Right ventricle myocardium superior (tissue), 1 donor: ENCODE results near the gene DIS3L2. TPM values are rescaled to one million over a fixed set of nuclear protein-coding genes. Genes with fewer than 3 reads are reported as not detected.
"Not testable (repeated sequence)": the region's sequence is repeated elsewhere in the genome, so short reads cannot be mapped to it uniquely, and the experiment has no call there.

ENCODE experiments used
- ATAC-seq: fragments of 200-7000 bp; cut with Tn5 transposase; one replicate; pipeline ENCODE4 v1.9.1; 2020; ENCODE audit warnings: mild to moderate bottlenecking; ENCODE audit not compliant: poor library complexity
- DNase-seq: peaks from one replicate; pipeline ENCODE4 v3.0.0-alpha.2; 2020
- intact Hi-C: fragments of 100-400 bp; cut with DNase I; formaldehyde crosslinking; loops from one replicate; pipeline ENCODE4 v1.11.2; 2022
- total RNA-seq: library from RNA; stranded (reverse); fragmentation: NEBNext Ultra II Directional; extraction: Animal tissue kit (Norgen Biotek cat#: 25700); gene quantifications from one replicate; pipeline ENCODE4 v1.2.1, GENCODE V29; 2021
- donor health status: DM: no; HTN: yes; CAD: no; lungs with severe emphysema.

DIS3L2 gene
- total RNA-seq, 1 donor from 2014 or later, result 17.6 TPM

- no peak for ATAC-seq
- intact Hi-C loops, result no loop called here
- DNase-seq, result peak; percentile 23
These were observed 389.5 kb downstream of the DIS3L2 start for GRCh38 chr2:232350804-232351685.

DNA sequence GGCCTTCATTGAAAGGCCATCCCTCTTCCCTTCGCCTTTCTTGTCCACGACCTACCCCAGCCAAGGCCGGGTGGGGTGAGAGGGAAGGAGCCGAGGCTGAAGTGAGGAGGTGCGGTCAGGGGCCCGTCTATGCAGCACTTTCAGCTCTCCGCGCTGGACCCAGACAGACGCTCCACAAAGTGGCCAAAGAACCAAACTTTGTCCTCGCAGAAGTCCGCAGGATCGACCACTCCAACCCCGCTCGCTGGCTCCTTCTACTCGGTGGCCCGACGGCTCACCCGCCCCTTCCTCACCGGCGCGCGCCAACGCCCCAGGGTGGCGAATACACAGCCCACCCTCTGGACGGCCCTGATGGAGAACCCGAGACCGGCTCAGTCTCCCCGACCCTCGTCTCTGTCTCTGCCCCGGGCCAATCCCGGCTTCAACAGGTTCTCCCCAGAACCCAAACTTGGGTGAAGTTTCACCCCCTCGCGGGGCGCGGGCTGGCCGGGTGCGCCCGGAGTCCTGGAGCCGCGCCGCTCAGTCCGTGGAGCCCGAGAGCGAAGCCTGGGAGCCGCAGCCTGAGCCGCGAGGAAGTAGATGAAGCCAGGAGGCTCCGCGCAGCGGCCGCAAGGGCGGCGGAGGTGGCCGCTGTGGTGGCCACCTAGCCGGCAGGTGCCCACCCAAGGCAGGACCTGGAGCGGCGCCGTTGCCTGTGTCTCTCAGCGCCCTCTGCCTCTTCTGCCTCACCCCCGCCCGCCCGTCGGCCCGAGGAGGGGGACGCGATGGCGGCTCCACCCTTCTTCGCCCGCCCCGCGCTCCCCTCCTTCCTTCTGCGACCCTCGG is 390.4 kb downstream of the DIS3L2 start:
- ATAC-seq (no peak), DNase-seq (peak; percentile 24)
- intact Hi-C loops, result no loop called here

DNA sequence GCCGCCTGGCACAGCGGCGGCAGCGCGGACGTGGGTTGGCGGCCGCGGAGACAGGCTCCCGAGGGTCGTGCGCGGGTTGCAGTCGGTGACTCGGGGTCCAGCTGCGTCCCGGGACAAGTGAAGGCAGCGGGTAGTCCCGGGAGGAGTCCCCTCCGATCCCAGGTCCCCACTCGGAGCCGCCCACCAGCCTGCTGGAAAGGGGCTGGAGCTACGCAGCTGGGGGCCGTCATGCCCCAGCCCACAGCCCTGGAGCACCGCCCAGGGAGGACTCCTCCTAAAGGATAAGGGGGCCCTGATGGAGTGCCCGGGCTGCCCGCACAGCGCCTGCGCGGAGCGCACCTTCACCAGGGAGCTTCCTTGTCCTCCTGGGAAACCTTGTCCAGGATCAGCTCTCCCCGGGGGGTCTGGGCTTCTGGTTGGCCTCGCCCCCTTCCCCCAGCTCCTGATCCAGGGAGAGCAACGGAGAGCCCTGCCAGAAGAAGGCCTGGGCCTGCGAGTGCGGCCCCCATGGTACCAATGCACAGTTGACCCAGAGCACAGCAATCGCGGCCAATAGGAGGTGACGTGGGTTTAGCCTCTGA is 391.1 kb downstream of the DIS3L2 start:
- peak; percentile 31 for DNase-seq
- intact Hi-C loops, result no loop called here
- ATAC-seq, result no peak

- DNase-seq (peak; percentile 24), ATAC-seq (no peak)
- intact Hi-C loops, result no loop called here
These were observed 391.6 kb downstream of the DIS3L2 start for GRCh38 chr2:232353096-232353495.

- ATAC-seq, result no peak
- DNase-seq, result peak; percentile 16
- intact Hi-C loops, result no loop called here
These were observed 392.1 kb downstream of the DIS3L2 start for GRCh38 chr2:232353660-232354059.

DNA sequence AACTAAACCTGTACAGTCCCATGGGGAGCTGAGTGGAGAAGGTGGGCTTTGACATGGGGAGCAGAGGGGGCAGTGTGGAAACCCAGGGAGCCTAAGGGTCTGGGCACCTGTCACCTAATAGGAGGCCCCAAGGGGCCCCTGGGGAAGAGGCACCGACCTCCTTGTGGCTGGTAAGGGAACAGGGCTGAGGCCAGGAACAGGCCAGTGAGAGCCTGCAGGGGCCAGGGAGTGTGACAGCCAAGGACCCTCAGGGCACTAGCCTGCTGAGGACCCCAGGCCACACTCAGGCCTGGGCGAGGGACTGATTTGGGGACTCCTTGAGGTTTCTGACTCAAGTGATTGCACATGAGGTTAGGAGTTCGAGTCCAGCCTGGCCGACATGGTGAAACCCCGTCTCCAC is 392.6 kb downstream of the DIS3L2 start:
- intact Hi-C loops, result no loop called here
- DNase-seq (peak; percentile 1), ATAC-seq (no peak)

GRCh38 chr2:232361646-232362045 is 400.1 kb downstream of the DIS3L2 start:
- ATAC-seq (no peak), DNase-seq (no peak)
- intact Hi-C loops, result no loop called here

- no peak for ATAC-seq
- no peak for DNase-seq
- intact Hi-C loops, result no loop called here
These were observed 400.8 kb downstream of the DIS3L2 start for GRCh38 chr2:232362174-232362900.

DNA sequence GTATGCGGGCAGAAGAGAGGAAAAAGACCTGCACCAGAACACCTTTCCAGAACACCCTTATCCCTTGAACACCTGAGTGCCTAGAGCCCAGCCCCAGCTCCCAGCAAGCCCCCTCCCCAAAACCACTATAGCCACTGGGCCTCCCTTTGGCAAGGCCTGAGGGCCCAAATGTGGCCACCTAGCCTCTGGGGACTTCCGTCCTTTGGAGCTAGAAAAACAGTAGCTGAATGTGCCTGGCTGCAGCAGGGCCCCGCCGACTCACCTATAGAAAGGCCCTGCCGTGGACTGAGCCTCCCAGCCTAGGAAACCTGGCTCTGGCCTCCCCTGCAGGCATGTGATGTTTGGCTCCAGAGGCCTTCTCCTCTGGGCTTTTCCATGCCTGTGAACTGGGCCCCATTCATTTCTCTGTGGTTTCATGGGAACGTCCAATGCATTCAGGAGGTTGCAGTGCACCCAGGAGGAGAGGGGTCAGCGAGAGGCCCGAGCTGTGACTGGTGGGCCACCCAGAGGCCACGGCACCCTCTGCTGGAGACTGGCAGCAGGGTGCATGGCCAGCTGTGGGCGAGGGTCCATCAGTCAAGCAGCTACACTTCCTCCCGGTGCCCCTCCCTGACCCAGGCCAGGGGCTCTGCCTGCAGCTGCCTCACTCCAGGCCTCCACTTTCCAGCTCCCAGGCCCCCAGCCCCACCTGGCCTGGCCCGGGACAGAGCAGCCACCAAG is 401.7 kb downstream of the DIS3L2 start:
- ATAC-seq, DNase-seq, intact Hi-C loops: not testable (repeated sequence)

DNA sequence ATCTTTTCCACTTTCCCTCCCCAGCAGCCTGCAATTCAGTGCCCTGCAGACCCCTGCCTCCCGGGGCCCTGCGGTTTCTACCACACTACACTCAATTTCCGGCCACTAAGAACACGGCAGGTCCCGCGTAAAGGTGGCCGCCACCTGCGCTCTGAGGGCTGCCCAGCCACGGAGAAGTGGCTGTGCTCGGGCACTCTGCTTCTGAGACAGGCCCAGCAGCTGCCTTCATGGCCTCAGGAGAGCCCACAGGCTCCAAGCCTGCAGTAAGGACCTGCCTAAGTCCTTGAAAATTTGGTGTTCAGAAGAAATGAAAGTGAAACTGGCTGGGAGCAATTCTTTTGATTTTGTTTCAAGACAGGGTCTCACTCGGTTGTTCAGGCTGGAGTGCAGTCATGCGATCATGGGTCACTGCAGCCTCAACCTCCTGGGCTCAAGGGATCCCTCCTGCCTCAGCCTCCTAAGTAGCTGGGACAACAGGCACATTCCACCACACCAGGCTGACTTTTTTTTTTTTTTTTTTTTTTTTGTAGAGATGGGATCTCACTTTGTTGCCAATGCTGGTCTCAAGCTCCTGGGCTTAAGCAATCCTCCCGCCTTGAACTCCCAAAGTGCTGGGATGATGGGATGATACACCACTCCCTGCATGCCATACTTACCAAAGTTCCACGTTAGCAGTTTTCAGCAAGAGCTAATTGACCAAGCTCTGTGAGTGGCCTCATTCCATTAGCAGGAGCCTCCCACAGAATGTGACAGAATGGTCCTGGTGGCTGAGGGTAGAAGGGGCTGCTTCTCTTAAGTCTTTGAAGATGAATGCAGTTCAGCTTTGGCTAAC is 402.5 kb downstream of the DIS3L2 start:
- DNase-seq (no peak), ATAC-seq (no peak)
- intact Hi-C loops, result no loop called here

DNA sequence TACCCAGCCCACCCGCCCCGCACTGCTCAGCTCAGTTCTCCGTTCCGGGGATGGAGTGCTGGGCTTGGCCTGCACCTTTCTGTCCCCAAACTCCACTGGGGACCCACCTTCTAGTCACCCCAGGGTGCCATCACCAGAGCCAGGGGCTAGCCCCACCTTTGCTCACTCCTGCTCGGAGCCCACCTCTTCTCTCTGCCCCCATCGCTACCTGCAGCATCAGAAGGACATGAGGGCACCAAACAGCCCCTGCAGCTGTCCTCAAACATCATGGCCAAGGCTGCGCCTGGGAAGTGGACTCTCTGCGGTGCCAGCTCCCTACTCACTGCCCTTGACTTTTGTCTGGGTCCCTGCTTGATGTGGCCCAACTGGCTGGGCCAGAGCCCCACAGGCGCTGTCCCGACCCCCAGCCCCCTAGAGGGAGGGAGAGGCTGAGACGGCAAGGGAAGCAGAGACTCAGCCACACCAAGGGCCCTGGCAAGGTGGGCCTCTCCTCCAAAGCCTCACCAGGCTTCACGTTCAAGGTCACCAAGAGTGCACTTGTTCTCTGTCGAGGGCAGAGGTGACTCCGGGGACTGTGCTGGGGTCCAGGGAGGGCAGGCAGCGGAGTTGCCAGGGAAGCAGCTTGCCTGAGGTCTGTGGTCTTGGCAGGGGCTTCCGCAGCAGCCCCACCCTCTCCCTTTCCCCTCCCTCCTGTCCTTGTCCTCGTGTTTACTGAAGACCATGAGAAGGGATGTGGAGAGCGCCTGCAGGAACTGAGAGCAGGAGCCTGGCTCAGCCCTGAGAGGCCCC is 403.5 kb downstream of the DIS3L2 start:
- DNase-seq, intact Hi-C loops, ATAC-seq: not testable (repeated sequence)

- DNase-seq (no peak), ATAC-seq (peak; percentile 57)
- intact Hi-C loops, result no loop called here
These were observed 404.3 kb downstream of the DIS3L2 start for GRCh38 chr2:232365621-232366321.

DNA sequence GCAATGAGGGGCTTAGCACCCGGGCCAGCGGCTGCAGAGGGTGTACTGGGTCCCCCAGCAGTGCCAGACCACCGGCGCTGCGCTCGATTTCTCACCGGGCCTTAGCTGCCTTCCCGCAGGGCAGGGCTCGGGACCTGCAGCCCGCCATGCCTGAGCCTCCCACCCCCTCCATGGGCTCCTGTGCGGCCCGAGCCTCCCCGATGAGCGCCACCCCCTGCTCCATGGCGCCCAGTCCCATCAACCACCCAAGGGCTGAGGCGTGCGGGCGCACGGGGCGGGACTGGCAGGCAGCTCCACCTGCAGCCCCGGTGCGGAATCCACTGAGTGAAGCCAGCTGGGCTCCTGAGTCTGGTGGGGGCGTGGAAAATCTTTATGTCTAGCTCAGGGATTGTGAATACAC is 404.9 kb downstream of the DIS3L2 start:
- ATAC-seq, intact Hi-C loops, DNase-seq: not testable (repeated sequence)

- no peak for DNase-seq
- intact Hi-C loops, result no loop called here
- no peak for ATAC-seq
These were observed 405.5 kb downstream of the DIS3L2 start for GRCh38 chr2:232367016-232367415.

DNA sequence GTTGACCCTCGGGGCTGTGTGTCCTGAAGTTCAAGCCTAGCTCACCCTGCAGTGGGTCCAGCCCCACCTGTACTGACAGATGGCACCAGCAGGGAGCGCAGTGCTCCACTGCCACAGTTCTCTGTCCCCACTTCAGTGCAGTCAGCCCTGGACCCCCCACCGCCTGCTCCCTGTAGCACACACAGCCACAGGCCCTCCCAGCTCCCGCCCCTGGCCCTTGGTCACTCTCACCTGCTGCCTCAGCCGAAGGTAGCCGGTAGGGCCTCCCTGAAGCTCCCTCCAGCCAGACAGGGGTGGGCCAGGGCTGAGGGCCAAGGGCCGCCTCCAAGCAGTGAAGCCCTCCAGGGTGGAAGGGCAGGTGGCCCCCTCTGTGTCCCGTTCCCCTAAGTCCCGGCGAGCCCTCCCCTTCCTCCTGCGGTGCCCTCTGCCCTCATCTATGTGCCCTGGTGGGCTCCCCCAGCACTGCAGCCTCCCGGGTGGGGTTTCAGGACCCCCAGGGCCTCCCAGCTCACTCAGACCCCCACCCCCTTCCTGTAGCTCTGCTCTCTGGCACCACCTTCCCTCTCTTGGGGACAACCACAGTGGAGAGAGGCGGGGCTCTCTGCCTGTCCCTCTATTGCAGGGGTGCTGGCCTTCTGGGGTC is 406.2 kb downstream of the DIS3L2 start:
- no peak for ATAC-seq
- intact Hi-C loops, result no loop called here
- DNase-seq, result no peak
